ENCODE measurements around the gene PCDHA2. TPM values are rescaled to one million over a fixed set of nuclear protein-coding genes. Genes with fewer than 3 reads are reported as not detected.
"Not testable (repeated sequence)": the region's sequence is repeated elsewhere in the genome, so short reads cannot be mapped to it uniquely, and the experiment has no call there.

Gene PCDHA2
- total RNA-seq, 6 experiments from 2014 or later: 0.13 TPM; not detected in 5

DNA sequence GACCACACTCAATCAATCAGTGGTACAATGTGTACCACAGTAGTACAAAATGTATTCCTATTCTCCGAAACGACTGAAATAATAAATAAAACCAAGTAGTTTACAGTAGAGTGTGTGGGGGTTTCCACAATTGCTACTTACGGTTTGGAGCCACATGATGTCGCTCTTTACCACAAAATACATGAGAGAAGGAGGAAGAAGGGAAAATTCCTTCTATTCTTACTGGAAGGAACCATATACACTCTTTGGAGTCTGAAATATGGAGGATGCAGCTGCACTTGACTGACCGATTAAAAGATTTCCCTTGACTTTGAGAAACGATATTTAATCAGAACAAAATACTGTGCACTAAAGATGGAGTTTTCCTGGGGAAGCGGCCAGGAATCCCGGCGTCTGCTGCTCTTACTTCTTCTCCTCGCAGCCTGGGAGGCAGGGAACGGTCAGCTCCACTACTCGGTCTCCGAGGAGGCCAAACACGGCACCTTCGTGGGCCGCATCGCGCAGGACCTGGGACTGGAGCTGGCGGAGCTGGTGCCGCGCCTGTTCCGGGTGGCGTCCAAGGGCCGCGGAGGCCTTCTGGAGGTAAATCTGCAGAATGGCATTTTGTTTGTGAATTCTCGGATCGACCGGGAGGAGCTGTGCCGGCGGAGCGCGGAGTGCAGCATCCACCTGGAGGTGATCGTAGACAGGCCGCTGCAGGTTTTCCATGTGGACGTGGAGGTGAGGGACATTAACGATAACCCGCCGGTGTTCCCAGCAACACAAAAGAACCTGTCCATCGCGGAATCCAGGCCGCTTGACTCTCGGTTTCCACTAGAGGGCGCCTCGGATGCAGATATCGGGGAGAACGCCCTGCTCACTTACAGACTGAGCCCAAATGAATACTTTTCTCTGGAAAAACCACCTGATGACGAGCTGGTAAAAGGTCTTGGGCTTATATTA lies 12.5 kb downstream of the PCDHA2 start, which contains the start of gene PCDHA4:
Gene PCDHA4, plus strand, starts transcription at position 235 of the 942 bp plus-strand sequence.
- no peaks in the 10 kb centered on the region; the same call in 1 of the 2 replicates for H3K27me3 Mint-ChIP-seq (ENCODE audit: insufficient read depth)
- no peak within 1 kb of the TSS for H3K27ac Mint-ChIP-seq
- peaks cover 46% of the 10 kb centered on the region for H3K9me3 Mint-ChIP-seq
- TF ChIP-seq, protein P1, sequence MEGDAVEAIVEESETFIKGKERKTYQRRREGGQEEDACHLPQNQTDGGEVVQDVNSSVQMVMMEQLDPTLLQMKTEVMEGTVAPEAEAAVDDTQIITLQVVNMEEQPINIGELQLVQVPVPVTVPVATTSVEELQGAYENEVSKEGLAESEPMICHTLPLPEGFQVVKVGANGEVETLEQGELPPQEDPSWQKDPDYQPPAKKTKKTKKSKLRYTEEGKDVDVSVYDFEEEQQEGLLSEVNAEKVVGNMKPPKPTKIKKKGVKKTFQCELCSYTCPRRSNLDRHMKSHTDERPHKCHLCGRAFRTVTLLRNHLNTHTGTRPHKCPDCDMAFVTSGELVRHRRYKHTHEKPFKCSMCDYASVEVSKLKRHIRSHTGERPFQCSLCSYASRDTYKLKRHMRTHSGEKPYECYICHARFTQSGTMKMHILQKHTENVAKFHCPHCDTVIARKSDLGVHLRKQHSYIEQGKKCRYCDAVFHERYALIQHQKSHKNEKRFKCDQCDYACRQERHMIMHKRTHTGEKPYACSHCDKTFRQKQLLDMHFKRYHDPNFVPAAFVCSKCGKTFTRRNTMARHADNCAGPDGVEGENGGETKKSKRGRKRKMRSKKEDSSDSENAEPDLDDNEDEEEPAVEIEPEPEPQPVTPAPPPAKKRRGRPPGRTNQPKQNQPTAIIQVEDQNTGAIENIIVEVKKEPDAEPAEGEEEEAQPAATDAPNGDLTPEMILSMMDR (IDR thresholded peaks at IDR 0.05): peak; percentile 45; the same call in 1 of the 2 replicates
- 0 out of 2 replicates have a peak, but pooled peaks cover 1% of the 10 kb centered on the region for H3K36me3 Mint-ChIP-seq (ENCODE audit: low read depth)
- H3K4me3 Mint-ChIP-seq: no peak within 1 kb of the TSS
- H3K4me1 Mint-ChIP-seq (ENCODE audit: low read depth): no peaks in the 10 kb centered on the region
- no peak for DNase-seq

GRCh38 chr5:140808241-140808888 lies 13.7 kb downstream of the PCDHA2 start:
- H3K27me3 Mint-ChIP-seq (ENCODE audit: insufficient read depth); H3K4me1 Mint-ChIP-seq (ENCODE audit: low read depth); DNase-seq; H3K4me3 Mint-ChIP-seq; H3K36me3 Mint-ChIP-seq (ENCODE audit: low read depth); H3K27ac Mint-ChIP-seq: not testable (repeated sequence)
- peaks cover 40% of the 10 kb centered on the region for H3K9me3 Mint-ChIP-seq

- no peak for DNase-seq
- Mint-ChIP-seq H3K4me3 (no peak overlapping the region), H3K36me3 (ENCODE audit: low read depth) (no peaks in the 10 kb centered on the region), H3K9me3 (peaks cover 35% of the 10 kb centered on the region), H3K27me3 (ENCODE audit: insufficient read depth) (no peaks in the 10 kb centered on the region; the same call in 1 of the 2 replicates), H3K4me1 (ENCODE audit: low read depth) (no peaks in the 10 kb centered on the region), H3K27ac (no peak overlapping the region)
- TF ChIP-seq, protein P1 (IDR thresholded peaks at IDR 0.05): no peak
Observed at GRCh38 chr5:140808889-140809291, 14.2 kb downstream of the PCDHA2 start.

- no peak for DNase-seq
- Mint-ChIP-seq H3K9me3 (peaks cover 12% of the 10 kb centered on the region), H3K27ac (no peak within 1 kb of the TSS), H3K36me3 (ENCODE audit: low read depth) (peaks cover 7% of the 10 kb centered on the region; the same call in 1 of the 2 replicates), H3K27me3 (ENCODE audit: insufficient read depth) (peaks cover 1% of the 10 kb centered on the region; the same call in 1 of the 2 replicates), H3K4me1 (ENCODE audit: low read depth) (no peaks in the 10 kb centered on the region), H3K4me3 (no peak within 1 kb of the TSS)
- TF ChIP-seq, protein P1 (IDR thresholded peaks at IDR 0.05): peak; percentile 72
Observed at GRCh38 chr5:140821375-140822280, 27.0 kb downstream of the PCDHA2 start, which contains the start of gene PCDHA5. PCDHA5 (plus strand) TSS chr5:140821613.

DNA sequence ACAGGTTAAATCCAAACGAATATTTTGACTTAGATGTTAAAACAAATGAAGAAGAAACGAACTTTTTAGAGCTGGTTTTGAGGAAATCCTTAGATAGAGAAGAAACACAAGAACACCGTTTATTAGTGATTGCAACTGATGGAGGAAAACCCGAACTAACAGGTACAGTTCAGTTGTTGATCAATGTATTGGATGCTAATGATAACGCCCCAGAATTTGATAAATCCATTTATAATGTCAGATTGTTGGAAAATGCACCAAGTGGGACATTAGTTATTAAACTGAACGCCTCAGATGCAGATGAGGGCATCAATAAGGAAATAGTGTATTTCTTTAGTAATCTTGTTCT lies 27.6 kb downstream of the PCDHA2 start:
- H3K4me3 Mint-ChIP-seq: no peak overlapping the region
- no peaks in the 10 kb centered on the region for H3K4me1 Mint-ChIP-seq (ENCODE audit: low read depth)

DNA sequence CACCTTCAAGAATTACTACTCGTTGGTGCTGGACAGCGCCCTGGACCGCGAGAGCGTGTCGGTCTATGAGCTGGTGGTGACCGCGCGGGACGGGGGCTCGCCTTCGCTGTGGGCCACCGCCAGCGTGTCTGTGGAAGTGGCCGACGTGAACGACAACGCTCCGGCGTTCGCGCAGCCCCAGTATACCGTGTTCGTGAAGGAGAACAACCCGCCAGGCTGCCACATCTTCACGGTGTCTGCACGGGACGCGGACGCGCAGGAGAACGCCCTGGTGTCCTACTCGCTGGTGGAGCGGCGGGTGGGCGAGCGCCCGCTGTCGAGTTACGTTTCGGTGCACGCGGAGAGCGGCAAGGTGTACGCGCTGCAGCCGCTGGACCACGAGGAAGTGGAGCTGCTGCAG lies 28.3 kb downstream of the PCDHA2 start:
- H3K36me3 Mint-ChIP-seq (ENCODE audit: low read depth); DNase-seq; H3K27ac Mint-ChIP-seq; H3K4me1 Mint-ChIP-seq (ENCODE audit: low read depth); H3K4me3 Mint-ChIP-seq; H3K27me3 Mint-ChIP-seq (ENCODE audit: insufficient read depth): not testable (repeated sequence)
- H3K9me3 Mint-ChIP-seq: peaks cover 13% of the 10 kb centered on the region

More for the DNA sequence above, 27.6 kb downstream of the PCDHA2 start:
- TF ChIP-seq, protein P1 (IDR thresholded peaks at IDR 0.05): peak; percentile 5; the same call in 1 of the 2 replicates
- peaks cover 9% of the 10 kb centered on the region for H3K9me3 Mint-ChIP-seq
- H3K27me3 Mint-ChIP-seq (ENCODE audit: insufficient read depth): no peaks in the 10 kb centered on the region
- no peak for DNase-seq
- no peak overlapping the region for H3K27ac Mint-ChIP-seq
- peaks cover 7% of the 10 kb centered on the region; the same call in 1 of the 2 replicates for H3K36me3 Mint-ChIP-seq (ENCODE audit: low read depth)
